ENCODE results near the gene IBA57. TPM values are rescaled to one million over a fixed set of nuclear protein-coding genes. Genes with fewer than 3 reads are reported as not detected.

Gene IBA57
- total and polyA plus RNA-seq, 2 of the 8 experiments (the other 6 are each of a cell fraction or from before 2014, with no cell fraction given): 2.6 to 5.9 TPM

- TF ChIP-seq RAD21 (IDR thresholded peaks at IDR 0.05 in 1 of 2, conservative IDR thresholded peaks at IDR 0.05 in 1 of 2; ENCODE audit: low read depth in 2 of 2, low read length in 2 of 2): no peak
- TF ChIP-seq CHD2 (IDR thresholded peaks at IDR 0.05; ENCODE audit: low read length): no peak
- TF ChIP-seq TCF12 (IDR thresholded peaks at IDR 0.05; ENCODE audit: low read depth, low read length): no peak
- TF ChIP-seq EGR1 (IDR thresholded peaks at IDR 0.05; ENCODE audit: borderline replicate concordance, low read depth, low read length): no peak
Observed at GRCh38 chr1:228194921-228195812, 29.6 kb downstream of the IBA57 start (continued).
